Muscle of arm (tissue), 12 donors: ENCODE measurements around the gene BABAM2. TPM values are rescaled to one million over a fixed set of nuclear protein-coding genes. Genes with fewer than 3 reads are reported as not detected.
"Not testable (repeated sequence)": the region's sequence is repeated elsewhere in the genome, so short reads cannot be mapped to it uniquely, and the experiment has no call there.

ENCODE experiments used
- DNase-seq: peaks from one replicate; pipeline ENCODE4 v3.0.0-alpha.2; 2013
- polyA plus RNA-seq, 12 donors: library from polyadenylated mRNA; unstranded; fragments of 120-200 nt; gene quantifications; one replicate each; pipeline ENCODE4 v1.2.1, GENCODE V29; 2013; ENCODE audit not compliant: insufficient read length in 12 of 12

The BABAM2 gene
- polyA plus RNA-seq, 12 donors: 23.2 to 30.5 (median 24.7) TPM; not detected in 1

DNA sequence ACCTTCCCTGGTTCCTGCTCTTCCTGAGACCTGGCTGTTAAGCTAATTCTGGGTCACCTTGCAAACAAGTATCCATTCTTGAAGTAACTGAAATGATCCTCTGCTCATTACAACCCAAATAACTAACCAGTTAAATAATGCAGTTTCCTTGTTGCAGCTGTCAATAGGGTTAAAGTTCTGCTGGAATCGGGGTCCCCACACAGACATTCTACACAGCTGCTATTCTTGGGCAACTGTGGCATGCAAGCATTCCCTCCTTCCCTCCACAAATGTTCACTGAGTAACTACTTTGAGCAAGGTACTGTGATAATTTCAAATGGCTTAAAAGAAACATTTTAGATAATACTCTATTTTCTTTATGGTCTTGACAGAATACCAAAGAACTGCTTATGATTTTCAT lies 17.4 kb upstream of the BABAM2 start:
- DNase-seq: no peak

DNA sequence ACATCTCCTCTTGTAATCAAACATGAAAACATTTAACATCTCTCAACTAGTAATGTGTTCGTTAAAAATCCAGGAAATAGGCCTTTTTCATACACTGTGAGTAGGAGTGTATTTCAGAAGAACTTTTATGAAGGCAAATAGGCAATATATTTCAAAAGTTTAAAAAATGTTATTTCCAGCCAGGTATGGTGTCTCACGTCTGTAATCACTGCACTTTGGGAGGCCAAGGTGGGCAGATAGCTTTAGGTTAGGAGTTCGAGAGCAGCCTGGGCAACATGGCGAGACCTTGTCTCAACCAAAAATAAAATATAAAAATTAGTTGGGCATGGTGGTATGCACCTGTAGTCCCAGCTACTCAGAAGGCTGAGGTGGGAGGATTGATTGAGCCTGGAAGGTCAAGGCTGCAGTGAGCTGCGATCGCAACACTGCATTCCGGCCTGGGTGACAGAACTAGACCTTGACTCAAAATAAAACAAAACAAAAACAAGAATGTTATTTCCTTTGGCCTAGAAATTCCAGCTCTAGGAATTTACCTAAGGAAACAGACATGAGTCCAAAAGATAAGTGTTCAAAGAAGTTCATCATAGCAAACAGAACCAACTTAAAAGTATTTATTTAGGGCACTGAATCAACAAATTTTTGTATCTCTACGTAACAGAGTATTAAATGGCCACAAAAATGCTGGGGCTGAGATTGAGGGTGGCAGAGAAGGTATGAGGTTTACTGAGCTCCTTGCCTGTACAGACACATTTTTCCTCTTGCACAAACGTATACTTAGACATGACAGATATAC lies 15.2 kb upstream of the BABAM2 start:
- DNase-seq: no peak

DNA sequence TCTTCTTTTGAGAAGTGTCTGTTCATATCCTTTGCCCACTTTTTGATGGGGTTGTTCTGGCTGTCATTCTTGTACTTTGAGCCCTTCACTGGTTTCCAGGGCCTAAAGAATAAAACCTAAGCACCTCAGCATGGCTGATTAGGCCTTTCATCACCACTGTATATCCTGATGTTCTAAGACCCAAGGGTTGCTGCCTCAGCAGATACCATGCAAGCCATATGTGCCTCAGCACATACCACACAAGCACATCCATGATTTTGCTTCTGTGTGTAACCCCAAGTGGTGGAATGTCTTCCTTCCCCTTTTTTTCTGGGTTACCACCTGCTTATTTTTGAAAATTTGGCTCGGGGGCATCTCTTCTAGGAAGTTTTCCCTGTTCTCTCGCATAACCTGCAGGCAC lies 11.7 kb upstream of the BABAM2 start:
- DNase-seq: no peak

DNA sequence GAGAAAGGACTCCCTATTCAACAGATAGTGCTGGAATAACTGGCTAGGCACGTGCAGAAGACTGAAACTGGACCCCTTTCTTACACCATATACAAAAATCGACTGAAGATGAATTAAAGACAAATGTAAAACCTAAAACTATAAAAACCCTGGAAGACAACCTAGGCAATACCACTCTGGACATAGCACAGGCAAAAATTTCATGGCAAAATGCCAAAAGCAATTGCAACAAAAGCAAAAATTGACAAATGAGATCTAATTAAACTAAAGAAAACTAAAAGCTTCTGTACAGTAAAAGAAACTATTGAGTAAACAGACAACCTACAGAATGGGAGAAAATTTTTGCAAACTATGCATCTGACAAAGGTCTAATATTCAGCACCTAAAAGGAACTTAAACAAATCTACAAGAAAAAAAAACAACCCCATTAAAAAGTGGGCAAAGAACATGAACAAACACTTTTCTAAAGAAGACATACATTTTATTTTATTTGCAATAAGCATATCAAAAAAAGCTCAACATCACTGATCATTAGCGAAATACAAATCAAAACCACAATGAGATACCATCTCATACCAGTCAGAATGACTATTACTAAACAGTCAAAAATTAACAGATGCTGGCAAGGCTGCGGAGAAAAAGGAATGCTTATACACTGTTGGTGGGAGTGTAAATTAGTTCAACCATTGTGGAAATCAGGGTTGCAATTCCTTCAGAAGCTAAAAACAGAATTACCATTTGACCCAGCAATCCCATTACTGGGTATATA lies 8.5 kb upstream of the BABAM2 start:
- DNase-seq: not testable (repeated sequence)

DNA sequence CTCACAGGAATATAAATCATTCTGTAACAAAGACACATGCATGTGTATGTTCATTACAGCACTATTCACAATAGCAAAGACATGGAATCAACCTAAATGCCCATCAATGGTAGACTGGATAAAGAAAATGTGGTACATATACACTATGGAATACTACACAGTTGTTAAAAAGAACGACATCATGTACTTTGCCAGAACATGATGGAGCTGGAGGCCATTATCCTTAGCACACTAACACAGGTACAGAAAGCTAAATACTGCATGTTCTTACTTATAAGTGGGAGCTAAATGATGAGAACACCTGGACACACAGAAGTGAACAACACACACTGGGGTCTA lies 8.0 kb upstream of the BABAM2 start:
- DNase-seq: not testable (repeated sequence)

DNA sequence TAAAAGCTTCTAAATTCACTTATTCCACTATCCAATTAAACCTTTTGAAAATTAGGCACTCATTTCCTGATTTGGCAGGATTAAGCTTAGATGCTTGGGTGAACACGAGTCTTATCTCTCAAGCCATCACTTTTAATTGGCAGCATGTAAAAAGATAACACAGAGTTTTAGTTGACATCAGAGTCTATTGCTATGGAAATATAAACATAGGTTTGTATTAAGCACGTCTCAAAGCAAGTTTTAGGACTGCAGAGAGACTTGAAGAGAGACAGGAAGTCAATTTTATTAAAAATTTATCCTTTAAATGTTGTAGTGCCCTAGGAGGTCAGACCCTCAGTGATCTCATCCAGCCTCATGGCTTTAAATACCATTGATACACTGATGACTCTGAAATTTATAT lies 5.9 kb upstream of the BABAM2 start:
- no peak for DNase-seq

DNA sequence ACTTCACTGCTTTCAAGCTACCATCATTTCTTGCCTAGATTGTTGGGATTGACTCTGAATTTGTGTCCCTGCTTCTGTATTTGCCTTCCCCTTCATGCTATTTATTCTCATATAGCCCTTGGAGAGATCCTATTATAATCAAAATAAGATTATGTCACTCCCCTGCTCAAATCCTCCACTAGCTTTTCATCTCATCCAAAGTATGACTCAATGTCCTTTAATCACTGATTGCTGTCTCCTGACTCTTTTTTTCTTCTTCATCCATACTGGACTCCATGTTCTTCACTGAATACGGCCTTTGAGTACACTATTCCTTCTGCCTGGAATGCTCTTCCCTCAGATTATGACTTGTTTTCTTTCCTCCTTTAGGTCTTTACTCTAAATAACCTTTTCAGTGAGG lies 5.3 kb upstream of the BABAM2 start:
- no peak for DNase-seq

DNA sequence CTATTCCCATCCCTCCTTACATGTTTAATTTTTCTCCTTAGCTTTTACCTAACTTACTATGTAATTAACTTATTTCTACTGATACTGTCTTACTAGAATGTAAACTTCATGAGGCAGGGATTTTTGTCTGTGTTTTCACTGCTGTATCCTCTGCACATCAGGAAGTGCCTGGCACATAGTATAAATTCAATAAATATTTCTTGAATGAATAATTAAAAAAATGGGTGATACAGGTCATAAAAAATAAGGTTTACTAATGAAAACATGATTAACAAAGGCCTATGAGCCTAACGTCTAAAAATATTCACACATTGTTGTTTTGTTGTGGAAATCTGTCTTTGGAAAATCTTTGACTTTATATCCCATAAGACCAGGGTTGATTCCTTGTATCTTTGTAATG lies 4.9 kb upstream of the BABAM2 start:
- DNase-seq: no peak

DNA sequence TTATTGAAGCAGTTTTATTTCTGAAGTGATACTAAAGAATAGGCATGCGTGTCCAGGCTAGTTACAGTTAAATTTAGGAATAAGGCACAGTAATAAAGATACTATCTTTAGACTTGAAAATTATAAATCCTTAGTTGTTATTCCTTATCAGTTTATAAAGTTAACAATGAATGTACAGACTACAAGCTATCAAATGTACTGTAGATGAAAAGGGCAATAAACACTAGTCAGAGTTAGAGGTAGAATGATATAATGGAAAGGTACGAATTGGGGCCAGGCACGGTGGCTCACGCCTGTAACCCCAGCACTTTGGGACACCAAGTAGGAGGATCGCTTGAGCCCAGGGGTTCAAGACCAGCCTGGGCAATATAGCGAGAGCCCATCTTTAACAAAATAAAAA lies 4.2 kb upstream of the BABAM2 start:
- DNase-seq: no peak

DNA sequence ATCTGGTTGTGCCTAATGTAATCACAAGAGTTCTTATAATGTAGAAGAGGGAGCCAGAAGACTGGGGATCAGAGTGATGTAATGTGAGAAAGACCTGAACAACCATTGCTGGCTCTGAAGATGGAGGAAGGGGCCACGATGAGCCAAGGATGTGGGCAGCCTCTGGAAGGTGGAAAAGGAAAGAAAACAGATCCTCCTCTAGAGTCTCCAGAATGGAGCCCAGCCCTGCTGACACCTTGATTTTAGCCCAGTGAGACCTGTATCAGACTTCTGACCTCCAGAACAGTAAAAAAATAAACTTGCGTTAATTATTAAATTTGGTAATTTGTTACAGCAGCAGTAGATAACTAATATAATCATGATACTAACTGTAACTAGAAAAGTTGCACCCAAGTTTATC lies 3.4 kb upstream of the BABAM2 start:
- DNase-seq: no peak

DNA sequence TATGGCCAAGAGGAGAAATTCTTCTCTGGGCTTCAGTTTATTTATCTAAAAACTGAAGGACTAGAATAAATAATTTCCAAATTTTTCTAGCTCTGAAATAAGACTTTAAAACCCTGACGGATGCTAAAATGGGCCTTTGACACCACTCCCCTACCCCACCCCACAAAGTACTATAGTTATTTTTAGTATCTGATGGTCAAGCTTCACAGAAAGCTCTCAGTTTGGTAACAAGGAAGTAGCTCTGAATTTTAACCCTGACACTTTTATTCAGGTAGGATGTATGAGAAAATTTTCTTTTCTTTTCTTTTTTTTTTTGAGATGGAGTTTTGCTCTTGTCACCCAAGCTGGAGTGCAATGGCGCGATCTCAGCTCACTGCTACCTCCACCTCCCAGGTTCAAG lies 2.7 kb upstream of the BABAM2 start:
- DNase-seq: no peak

DNA sequence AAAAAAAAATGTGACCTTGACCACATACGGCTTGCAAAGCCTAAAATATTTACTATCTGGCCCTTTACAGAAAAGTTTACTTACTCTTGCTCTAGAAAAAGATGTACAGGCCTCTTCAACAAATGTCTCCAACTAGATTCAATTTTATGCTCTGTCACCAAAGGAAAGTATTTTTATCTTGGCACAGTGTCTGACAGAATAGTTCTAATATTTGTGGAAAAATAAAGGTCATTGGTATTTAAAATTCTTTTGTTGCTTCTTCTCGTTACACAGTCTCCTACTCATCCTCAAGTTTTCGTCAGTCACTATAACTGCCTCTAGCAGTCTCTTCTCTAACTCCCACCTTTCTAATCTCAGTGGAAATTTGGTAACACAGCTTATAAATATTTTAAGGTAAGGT lies 1.7 kb upstream of the BABAM2 start:
- no peak for DNase-seq

DNA sequence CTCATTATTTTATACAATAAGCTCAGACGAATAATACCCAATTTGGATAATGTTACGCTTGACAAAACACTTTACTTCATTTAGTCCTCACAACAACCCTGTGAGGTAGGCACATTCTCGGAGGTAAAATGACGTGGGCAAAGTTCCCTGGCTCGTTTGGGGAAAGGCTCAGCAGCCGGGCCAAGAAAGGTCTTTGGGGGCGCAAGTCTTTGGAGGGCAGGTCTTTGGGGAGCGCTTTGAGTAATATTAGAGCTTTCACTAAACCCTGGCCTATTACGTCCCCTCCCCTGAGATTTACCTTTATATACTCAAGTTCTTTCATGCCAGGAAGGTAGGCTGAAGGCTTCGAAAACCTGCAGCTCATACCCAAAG lies 769 bp upstream of the BABAM2 start:
- DNase-seq: no peak

DNA sequence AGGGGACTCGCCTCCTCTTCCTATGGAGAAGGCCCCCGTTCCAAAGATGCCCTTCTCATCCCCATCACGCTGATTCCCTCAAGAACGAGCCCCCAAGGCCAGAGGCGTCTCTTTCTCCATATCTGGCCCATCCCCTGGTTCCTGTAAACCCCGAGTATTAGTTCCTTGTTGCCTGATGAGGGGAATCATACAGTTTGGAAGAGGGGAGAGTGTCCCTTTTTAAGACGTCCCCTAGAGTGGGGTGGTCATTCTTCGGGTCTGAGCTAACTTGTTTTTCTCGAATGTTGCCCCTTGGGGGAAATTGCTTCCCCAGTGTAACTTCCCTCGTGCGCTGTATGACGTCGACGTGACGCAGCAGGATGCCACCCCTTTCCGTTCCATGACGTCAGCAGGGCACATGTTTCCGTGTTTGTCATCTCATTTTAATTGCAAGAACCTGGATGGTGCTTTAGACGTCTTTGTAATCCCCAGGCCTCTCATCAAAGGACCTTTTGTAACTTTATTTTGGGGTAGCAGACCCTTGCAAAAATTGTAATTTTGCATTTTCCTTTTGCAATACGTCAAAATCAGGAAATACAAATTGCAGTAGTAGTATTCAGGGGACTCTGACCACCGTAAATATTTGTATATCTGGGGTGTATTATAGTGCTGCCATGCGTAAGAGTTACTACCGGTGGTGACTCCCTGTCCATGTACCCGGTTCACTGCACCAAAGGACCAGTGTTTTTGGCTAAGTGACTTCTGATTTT lies 569 bp downstream of the BABAM2 start:
- peak; percentile 78 for DNase-seq

DNA sequence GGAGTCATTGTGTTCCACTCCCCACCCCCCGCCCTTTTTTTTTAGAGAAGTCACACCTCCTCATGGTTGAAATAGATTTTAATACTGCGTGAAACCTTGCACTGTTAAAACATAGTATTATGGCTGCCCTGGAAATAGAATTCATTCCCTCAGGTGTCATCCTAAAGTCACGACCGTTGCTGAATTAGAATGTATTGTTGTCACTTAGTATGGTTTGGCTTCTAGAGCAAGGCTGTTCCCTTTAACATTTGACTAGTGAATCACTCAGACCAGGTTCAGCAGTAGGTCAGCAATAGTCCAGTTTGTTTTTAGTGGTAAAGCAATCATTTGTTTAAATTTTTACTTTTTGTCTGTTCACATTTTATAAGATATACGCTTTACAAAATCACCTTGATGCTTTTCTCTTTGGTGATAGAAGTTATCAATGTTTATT lies 1.2 kb downstream of the BABAM2 start:
- peak; percentile 7 for DNase-seq

DNA sequence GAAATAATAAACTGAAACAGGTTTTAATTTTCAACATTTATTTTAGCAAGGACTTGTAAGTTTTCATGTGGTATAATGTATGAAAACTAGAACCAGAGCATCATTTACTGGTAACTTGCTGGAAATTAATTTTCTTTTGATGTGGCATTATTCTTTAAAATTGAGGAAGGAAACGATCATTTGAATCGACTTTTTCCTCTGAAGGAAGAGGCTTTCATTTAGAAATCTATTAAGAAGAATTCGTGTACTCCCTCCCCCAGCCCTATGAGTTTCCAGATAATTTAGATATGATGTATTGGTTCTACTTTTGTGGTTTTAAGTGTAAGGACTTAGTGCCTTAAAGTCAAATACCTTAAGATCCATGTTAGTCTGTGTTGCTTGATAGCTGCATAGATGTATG lies 2.5 kb downstream of the BABAM2 start:
- no peak for DNase-seq

DNA sequence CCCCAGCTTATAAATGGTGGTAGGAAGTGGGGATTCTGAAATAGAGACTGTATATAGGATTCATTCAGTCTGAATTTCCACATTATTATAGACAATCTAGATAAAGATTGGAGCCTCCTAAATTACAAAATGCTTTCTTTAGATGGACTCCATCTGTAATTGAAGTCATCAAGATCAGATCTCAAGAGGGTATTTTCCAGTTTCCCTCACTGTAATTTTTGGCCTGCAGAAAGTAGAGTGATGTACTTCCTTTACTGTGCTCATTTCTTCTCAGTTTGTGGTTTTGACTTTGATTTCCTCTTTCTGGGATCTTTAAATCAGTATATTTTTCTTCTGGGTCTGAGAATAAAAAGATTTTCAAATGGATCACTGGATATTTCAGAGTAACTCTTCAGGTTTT lies 7.2 kb downstream of the BABAM2 start:
- DNase-seq: no peak

DNA sequence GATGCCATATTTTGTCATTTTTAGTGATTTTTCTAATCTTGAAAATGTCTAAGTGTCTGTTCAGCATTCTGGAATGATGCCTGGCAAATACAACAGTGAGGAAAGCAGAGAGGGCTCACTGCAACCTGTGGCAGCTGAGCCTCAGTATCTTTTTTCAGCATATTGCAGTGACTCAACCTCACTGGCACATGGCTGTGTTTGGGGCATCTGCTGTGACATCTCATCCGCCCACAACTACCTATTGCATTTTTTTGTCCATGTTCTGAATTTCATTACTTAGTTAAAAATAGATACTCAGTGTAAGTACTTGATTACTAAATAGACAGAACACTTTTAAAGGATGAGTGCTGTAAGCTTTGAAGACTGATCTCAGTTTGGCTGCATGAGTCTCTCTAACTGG lies 10.7 kb downstream of the BABAM2 start:
- DNase-seq: no peak

DNA sequence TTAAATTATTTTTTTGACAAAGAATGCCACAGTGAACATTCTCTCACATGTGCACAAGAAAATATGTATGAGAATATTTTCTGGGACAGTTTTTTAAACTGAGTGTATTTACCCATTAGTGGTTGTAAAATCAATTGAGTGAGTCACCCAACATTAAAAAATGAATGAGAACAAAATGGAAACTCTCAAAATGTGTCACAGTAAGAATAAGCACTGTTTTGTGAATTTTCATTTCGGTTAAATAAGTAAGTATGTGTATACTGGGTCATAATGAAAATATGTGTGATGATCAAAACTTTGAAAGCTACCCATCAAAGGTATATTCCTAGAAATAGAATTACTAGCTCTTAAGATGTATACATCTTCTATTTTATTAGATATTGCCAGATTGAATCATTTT lies 11.6 kb downstream of the BABAM2 start:
- DNase-seq: no peak

DNA sequence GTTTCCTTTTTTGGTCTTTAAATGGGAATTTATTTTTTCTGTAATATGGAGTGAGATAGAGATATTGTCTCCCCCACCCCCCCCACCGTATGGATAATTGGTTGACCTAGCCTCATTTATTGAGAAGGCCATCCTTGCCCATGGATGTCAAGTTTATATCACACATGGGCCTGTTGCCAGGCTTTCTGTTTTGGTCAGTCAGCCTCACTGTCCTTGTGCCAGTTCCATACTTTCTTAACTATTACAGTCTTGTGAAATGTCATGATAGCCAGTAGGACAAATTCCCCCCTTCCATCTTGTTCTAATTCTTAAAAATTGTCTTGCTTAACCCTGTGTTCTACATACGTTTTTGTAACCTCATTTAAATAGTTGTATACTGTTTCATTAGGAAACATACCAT lies 12.5 kb downstream of the BABAM2 start:
- DNase-seq: no peak

DNA sequence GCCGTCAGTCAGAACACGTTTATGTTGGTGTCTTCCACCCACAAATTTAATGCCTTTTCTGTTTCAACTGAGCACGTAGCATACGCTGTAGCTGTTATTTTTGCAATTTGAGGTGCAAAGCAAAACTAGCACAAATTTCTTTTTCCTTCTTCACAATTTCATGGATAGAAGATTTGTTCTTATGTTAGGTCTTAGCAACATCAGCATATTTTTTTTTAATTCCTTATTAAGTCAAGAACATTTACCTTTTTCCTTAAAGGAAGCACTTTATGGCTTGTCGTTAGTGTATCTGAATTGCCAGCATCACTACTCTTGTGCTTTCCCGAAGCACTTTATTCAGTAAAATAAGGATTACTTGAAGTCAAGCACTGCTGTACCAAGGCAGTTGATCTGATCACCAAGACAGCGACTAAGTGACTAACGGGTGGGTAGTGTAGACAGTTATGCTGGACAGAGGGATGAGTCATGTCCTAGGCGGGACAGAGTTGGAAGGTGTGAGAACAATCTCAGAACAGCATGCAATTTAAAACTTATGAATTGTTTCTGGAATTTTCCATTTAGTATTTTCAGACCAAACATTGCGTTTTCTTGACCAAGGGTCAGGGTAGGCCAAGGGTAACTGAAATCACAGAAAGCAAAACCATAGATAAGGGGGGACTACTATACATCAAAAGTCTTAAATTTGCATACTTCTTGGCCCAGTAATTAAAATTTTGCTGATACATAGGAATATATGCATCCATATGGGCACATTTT lies 13.3 kb downstream of the BABAM2 start:
- DNase-seq: no peak

DNA sequence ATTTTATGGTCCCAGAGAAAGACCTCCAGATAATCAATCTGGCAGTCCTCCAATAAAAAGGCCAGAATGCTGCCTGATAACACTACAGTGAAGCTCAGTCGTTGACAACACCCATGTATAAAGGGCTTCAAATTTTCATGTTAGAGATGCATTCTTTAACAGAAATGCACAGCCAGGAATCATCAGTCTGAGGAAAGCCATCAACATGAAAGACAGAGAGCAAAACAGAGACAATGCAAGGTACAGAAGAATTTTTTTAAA lies 13.8 kb downstream of the BABAM2 start:
- no peak for DNase-seq

DNA sequence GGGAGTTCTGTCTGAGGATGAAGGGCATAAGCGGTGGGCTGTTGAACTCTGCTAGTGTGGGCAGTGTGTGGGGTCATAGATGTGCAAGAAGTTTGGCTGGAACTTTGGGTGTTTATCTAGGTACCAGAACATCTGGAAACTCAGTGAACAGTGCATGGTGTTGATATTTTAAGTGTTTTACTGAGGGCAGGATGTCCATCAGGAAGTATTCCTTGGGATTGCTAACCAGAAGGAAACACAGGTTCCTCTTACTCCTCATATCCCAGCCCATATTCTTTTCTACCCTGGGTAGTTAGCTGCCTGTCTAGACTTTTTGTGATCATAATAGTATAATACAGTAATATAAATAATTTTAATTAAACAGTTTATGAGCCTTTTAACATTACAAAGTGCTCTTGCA lies 15.5 kb downstream of the BABAM2 start:
- no peak for DNase-seq
